Endothelial cell of umbilical vein (primary cell): ENCODE results near the gene USP51. TPM values are rescaled to one million over a fixed set of nuclear protein-coding genes. Genes with fewer than 3 reads are reported as not detected.
A peak's percentile ranks its signal among the peaks of the same experiment; 100 is the strongest.
"Not testable (repeated sequence)": the region's sequence is repeated elsewhere in the genome, so short reads cannot be mapped to it uniquely, and the experiment has no call there.

Experiments used
- BruUV-seq: library from RNA; stranded (reverse); fragments of 400-500 nt; replicated peaks from 2 replicates; lab custom pipeline; 2021; lab: Mats Ljungman, UMichigan
- CTCF ChIA-PET: fragments of 300-600, 350-600 bp; sonication (Branson Sonifier 250); formaldehyde crosslinking; loops from one replicate; lab custom pipeline; 2021; ENCODE audit warnings: antibody characterized with exemption, inconsistent platforms; lab: Charles Lee
- POLR2A ChIA-PET: fragments of 300-600, 350-600 bp; sonication (Branson Sonifier 250); formaldehyde crosslinking; loops from one replicate; lab custom pipeline; 2021; ENCODE audit warnings: antibody characterized with exemption, inconsistent platforms; lab: Charles Lee
- DNase-seq: peaks from one replicate; pipeline ENCODE4 v3.0.0-alpha.2; 2011; ENCODE audit warnings: low read depth, low spot score
- FAIRE-seq: peaks from 2 replicates; lab custom pipeline; 2011; peaks lifted over from hg19 to GRCh38; lab: Jason Lieb, UNC
- H2AFZ ChIP-seq: 2 replicates; pipeline ENCODE4 v1.6.0; 2012; ENCODE audit warnings: low read depth, low read length, control low read depth, inconsistent platforms
- H3K27ac ChIP-seq: 2 replicates; pipeline ENCODE4 v1.5.1; 2011; ENCODE audit warnings: low read depth, mild to moderate bottlenecking, control low read depth, low read length, moderate library complexity; ENCODE audit not compliant: insufficient read depth
- H3K27me3 ChIP-seq, 2 experiments: 2 replicates each; pipeline versions ENCODE4 v1.6.0 to v1.6.1; 2011; ENCODE audit warnings: low read length in 2 of 2, mixed read lengths in 1 of 2; ENCODE audit not compliant: control insufficient read depth in 2 of 2, insufficient read depth in 2 of 2
- H3K36me3 ChIP-seq, 2 experiments: 2 replicates in 1 of 2; 3 replicates in 1 of 2; pipeline ENCODE4 v1.5.1; 2011; ENCODE audit warnings: low read length in 2 of 2, mild to moderate bottlenecking in 1 of 2, moderate library complexity in 1 of 2; ENCODE audit not compliant: control insufficient read depth in 2 of 2, insufficient read depth in 2 of 2; ENCODE audit errors: extremely low read depth in 1 of 2
- H3K4me1 ChIP-seq: 3 replicates; pipeline ENCODE4 v1.5.1; 2011; ENCODE audit warnings: mild to moderate bottlenecking, low read length; ENCODE audit not compliant: control insufficient read depth, insufficient read depth; ENCODE audit errors: extremely low read depth
- H3K4me2 ChIP-seq: 2 replicates; pipeline ENCODE4 v1.6.1; 2011; ENCODE audit warnings: low read length, control low read depth, mixed read lengths; ENCODE audit not compliant: insufficient read depth
- H3K4me3 ChIP-seq, 3 experiments: fragments of 200-600 bp in 1 of 3; sonication (generic), shearing (Covaris generic) in 1 of 3; replicated peaks in 1 of 3; 2 replicates each; pipeline ENCODE4 v1.5.1; 2011 to 2016; ENCODE audit warnings: control low read depth in 3 of 3, low read length in 3 of 3, mild to moderate bottlenecking in 2 of 3, inconsistent platforms in 1 of 3, low read depth in 1 of 3, moderate library complexity in 1 of 3; ENCODE audit not compliant: insufficient read depth in 1 of 3
- H3K79me2 ChIP-seq: 2 replicates; pipeline ENCODE4 v1.6.0; 2012; ENCODE audit warnings: low read length, inconsistent platforms; ENCODE audit not compliant: control insufficient read depth, insufficient read depth
- H3K9ac ChIP-seq: replicated peaks from 2 replicates; pipeline ENCODE3; 2011; ENCODE audit warnings: low read length, control low read depth; ENCODE audit not compliant: insufficient read depth; ENCODE audit errors: extremely low read depth
- H3K9me1 ChIP-seq: replicated peaks from 3 replicates; pipeline ENCODE4 v1.6.0; 2011; ENCODE audit warnings: mild to moderate bottlenecking, low read length; ENCODE audit not compliant: control insufficient read depth, insufficient read depth; ENCODE audit errors: extremely low read depth
- H3K9me3 ChIP-seq: replicated peaks from 2 replicates; pipeline ENCODE4 v1.5.1; 2012; ENCODE audit warnings: low read length, inconsistent platforms; ENCODE audit not compliant: control insufficient read depth, insufficient read depth
- H4K20me1 ChIP-seq: replicated peaks from 2 replicates; pipeline ENCODE3; 2011; ENCODE audit warnings: mild to moderate bottlenecking, low read length; ENCODE audit not compliant: control insufficient read depth, insufficient read depth; ENCODE audit errors: extremely low read depth
- dilution Hi-C: fragments of 300-500 bp; cut with MboI; formaldehyde crosslinking; loops from one replicate; pipeline ENCODE4 v1.15.0; 2019; ENCODE audit warnings: low sequenced_read_pairs; ENCODE audit not compliant: extremely low pct_ligation_motif_present
- intact Hi-C: fragments of 100-400 bp; cut with micrococcal nuclease; formaldehyde crosslinking; loops from one replicate; pipeline ENCODE4 v1.10.0; 2022
- polyA plus RNA-seq, 4 experiments: library from polyadenylated mRNA; depleted of rRNA in 3 of 4; stranded (reverse) in 3 of 4; unstranded in 1 of 4; fragments of >200 nt; gene quantifications; 2 replicates each; pipeline versions ENCODE4 v1.2.1 to v1.2.3, GENCODE V29; 2011 to 2012; ENCODE audit warnings: missing spikeins in 1 of 4
- total RNA-seq: library from RNA; stranded (reverse); gene quantifications from 2 replicates; pipeline ENCODE4 v1.2.3, GENCODE V29; 2021

The USP51 gene
- total and polyA plus RNA-seq, 2 donors (not counting 3 experiments of a cell fraction or from before 2014, with no cell fraction given): 0.77 to 0.86 TPM

DNA sequence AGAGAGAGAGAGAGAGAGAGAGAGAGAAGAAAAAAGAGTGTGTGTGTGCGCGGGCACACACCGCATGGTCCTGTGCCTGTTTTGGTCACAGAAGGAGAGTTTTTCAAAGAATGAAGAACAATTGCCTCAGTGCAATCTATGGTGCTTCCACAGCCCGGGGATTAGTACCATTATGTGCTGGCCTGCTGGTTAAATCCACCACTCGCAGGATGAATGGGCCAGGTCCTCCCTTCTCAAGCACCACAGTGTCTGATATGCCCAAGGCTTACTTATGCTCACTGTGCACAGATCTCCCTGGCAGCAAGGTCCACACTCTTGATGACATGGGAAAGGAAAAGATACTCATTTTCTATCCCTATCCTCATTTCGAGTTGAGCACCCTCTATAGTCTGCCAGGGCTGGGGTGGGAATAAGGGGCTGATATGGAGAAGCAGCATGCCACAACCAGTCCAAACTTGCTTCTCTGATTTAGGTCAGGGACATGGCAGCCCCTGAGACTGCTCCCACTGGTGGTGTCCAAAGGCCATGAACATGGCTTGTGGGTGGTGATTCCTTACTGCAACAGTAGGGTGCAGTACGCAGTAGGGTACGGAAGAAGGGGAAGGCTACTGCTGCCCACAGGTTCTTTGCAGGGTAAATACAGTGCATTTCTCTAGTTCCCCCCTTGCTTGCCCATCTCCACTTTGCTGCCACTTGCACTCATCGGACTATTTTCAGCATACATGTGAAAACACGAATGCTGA lies 18.9 kb upstream of the USP51 start:
- H3K27ac ChIP-seq, H3K4me2 ChIP-seq, POLR2A ChIA-PET, DNase-seq, BruUV-seq, intact Hi-C loops, H3K9me1 ChIP-seq, H3K79me2 ChIP-seq, H3K4me3 ChIP-seq, H2AFZ ChIP-seq, CTCF ChIA-PET, H3K27me3 ChIP-seq, H3K36me3 ChIP-seq, H3K4me1 ChIP-seq, H4K20me1 ChIP-seq, H3K9me3 ChIP-seq, H3K9ac ChIP-seq, dilution Hi-C loops: not testable (repeated sequence)
- FAIRE-seq: peak; percentile 40

GRCh38 chrX:55507699-55508098 lies 18.1 kb upstream of the USP51 start:
- H3K4me3 ChIP-seq, CTCF ChIA-PET, H3K4me2 ChIP-seq, dilution Hi-C loops, H3K36me3 ChIP-seq, H3K4me1 ChIP-seq, H3K27ac ChIP-seq, H2AFZ ChIP-seq, H3K79me2 ChIP-seq, POLR2A ChIA-PET, H3K9me1 ChIP-seq, H3K9ac ChIP-seq, DNase-seq, intact Hi-C loops, FAIRE-seq, H4K20me1 ChIP-seq, H3K9me3 ChIP-seq, H3K27me3 ChIP-seq, BruUV-seq: not testable (repeated sequence)

DNA sequence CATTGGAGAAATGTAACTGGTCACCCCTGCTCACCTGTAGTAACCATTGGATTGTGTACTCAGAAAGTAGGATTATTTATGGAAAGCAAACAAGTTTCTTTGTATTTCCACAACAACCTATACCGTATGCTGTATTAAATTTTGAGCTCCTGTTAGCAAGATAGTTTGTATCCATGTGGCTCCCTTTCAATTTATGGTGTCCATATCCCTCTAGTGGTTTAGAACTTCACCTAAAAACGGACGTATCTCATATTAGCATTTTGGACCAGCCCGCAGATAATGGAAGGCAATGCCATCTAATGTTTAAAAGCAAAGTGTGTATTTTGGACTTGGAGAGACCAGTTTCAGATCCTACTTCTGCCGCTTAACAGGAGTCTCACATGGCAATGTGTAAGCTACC lies 17.4 kb upstream of the USP51 start:
- intact Hi-C loops, DNase-seq, H3K9ac ChIP-seq, H2AFZ ChIP-seq, POLR2A ChIA-PET, H3K36me3 ChIP-seq, H3K27ac ChIP-seq, H3K4me3 ChIP-seq, H3K9me3 ChIP-seq, H3K4me2 ChIP-seq, H3K9me1 ChIP-seq, H4K20me1 ChIP-seq, H3K27me3 ChIP-seq, H3K4me1 ChIP-seq, dilution Hi-C loops, H3K79me2 ChIP-seq, BruUV-seq, CTCF ChIA-PET: not testable (repeated sequence)
- peak; percentile 44 for FAIRE-seq
